ENCODE measurements around the gene NLK.
"Not testable (repeated sequence)": the region's sequence is repeated elsewhere in the genome, so short reads cannot be mapped to it uniquely, and the experiment has no call there.

Gene NLK

GRCh38 chr17:28228109-28228840 is 185.8 kb downstream of the NLK start:
- DNase-seq (ENCODE audit: low read depth in 2 of 2, low spot score in 1 of 2): no peak

- DNase-seq (ENCODE audit: low read depth in 2 of 2, low spot score in 1 of 2): no peak
Observed at GRCh38 chr17:28228986-28229729, 186.7 kb downstream of the NLK start.

GRCh38 chr17:28230011-28230410 is 187.5 kb downstream of the NLK start:
- no peak for DNase-seq (ENCODE audit: low read depth in 2 of 2, low spot score in 1 of 2)

- DNase-seq (ENCODE audit: low read depth in 2 of 2, low spot score in 1 of 2): not testable (repeated sequence)
Observed at GRCh38 chr17:28230607-28231006, 188.1 kb downstream of the NLK start.

- DNase-seq (ENCODE audit: low read depth in 2 of 2, low spot score in 1 of 2): not testable (repeated sequence)
Observed at GRCh38 chr17:28231624-28232023, 189.1 kb downstream of the NLK start.

- not testable (repeated sequence) for DNase-seq (ENCODE audit: low read depth in 2 of 2, low spot score in 1 of 2)
Observed at GRCh38 chr17:28232966-28233870, 190.7 kb downstream of the NLK start.

GRCh38 chr17:28233872-28234856 is 191.7 kb downstream of the NLK start:
- not testable (repeated sequence) for DNase-seq (ENCODE audit: low read depth in 2 of 2, low spot score in 1 of 2)

GRCh38 chr17:28235066-28235700 is 192.7 kb downstream of the NLK start:
- DNase-seq (ENCODE audit: low read depth in 2 of 2, low spot score in 1 of 2): not testable (repeated sequence)

- not testable (repeated sequence) for DNase-seq (ENCODE audit: low read depth in 2 of 2, low spot score in 1 of 2)
Observed at GRCh38 chr17:28236033-28236653, 193.7 kb downstream of the NLK start.

- not testable (repeated sequence) for DNase-seq (ENCODE audit: low read depth in 2 of 2, low spot score in 1 of 2)
Observed at GRCh38 chr17:28238547-28239270, 196.2 kb downstream of the NLK start.

- DNase-seq (ENCODE audit: low read depth in 2 of 2, low spot score in 1 of 2): no peak
Observed at GRCh38 chr17:28239271-28239624, 196.8 kb downstream of the NLK start.

- DNase-seq (ENCODE audit: low read depth in 2 of 2, low spot score in 1 of 2): no peak
Observed at GRCh38 chr17:28240688-28241340, 198.3 kb downstream of the NLK start.

GRCh38 chr17:28242791-28243190 is 200.3 kb downstream of the NLK start:
- no peak for DNase-seq (ENCODE audit: low read depth in 2 of 2, low spot score in 1 of 2)

- DNase-seq (ENCODE audit: low read depth in 2 of 2, low spot score in 1 of 2): not testable (repeated sequence)
Observed at GRCh38 chr17:28243268-28243667, 200.8 kb downstream of the NLK start.

- no peak for DNase-seq (ENCODE audit: low read depth in 2 of 2, low spot score in 1 of 2)
Observed at GRCh38 chr17:28244446-28244845, 202.0 kb downstream of the NLK start.
